ENCODE results near the gene VTN. TPM values are rescaled to one million over a fixed set of nuclear protein-coding genes. Genes with fewer than 3 reads are reported as not detected.

VTN gene
- total RNA-seq, 3 donors from 2014 or later (not counting 1 experiment from before 2014, with no cell fraction given) = not detected

DNA sequence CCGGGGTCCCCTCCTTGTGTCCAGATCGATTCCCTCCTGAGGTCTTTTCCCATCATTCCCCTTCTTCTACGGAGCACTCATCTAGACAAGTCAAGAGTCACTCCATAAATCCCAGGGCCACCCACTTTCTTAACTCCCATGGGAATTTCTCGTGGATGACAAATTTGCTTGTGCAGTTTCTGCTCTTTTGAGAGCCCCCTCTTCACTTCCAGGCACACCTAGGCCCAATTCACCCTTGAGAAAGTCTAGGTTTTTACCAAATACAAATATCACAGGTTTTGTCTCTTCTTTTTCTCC is 12.3 kb downstream of the VTN start:
- H3K4me3 ChIP-seq (ENCODE audit: low read length) = peak overlapping the region; percentile 61
- no peak for ATAC-seq
- DNase-seq = no peak
- peaks cover 45% of the 10 kb centered on the region for H3K36me3 ChIP-seq (ENCODE audit: control insufficient read depth, insufficient read depth, low read length)
- no peaks in the 10 kb centered on the region for H3K36me3 Mint-ChIP-seq
- H3K4me3 Mint-ChIP-seq = peak overlapping the region; percentile 97
- H3K9me3 Mint-ChIP-seq = no peaks in the 10 kb centered on the region
- peak overlapping the region; percentile 94 for H3K27ac Mint-ChIP-seq
- peak overlapping the region; percentile 78 for H3K27ac ChIP-seq (ENCODE audit: low read length)
- H3K4me1 Mint-ChIP-seq = peaks cover 24 to 26% of the 10 kb centered on the region in 2 donors
- H3K9me3 ChIP-seq (ENCODE audit: control insufficient read depth, insufficient read depth, low read length) = no peaks in the 10 kb centered on the region
- TF ChIP-seq, protein P1, sequence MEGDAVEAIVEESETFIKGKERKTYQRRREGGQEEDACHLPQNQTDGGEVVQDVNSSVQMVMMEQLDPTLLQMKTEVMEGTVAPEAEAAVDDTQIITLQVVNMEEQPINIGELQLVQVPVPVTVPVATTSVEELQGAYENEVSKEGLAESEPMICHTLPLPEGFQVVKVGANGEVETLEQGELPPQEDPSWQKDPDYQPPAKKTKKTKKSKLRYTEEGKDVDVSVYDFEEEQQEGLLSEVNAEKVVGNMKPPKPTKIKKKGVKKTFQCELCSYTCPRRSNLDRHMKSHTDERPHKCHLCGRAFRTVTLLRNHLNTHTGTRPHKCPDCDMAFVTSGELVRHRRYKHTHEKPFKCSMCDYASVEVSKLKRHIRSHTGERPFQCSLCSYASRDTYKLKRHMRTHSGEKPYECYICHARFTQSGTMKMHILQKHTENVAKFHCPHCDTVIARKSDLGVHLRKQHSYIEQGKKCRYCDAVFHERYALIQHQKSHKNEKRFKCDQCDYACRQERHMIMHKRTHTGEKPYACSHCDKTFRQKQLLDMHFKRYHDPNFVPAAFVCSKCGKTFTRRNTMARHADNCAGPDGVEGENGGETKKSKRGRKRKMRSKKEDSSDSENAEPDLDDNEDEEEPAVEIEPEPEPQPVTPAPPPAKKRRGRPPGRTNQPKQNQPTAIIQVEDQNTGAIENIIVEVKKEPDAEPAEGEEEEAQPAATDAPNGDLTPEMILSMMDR (IDR thresholded peaks at IDR 0.05) = no peak
- H3K4me1 ChIP-seq (ENCODE audit: control insufficient read depth, insufficient read depth, low read length) = peaks cover 15% of the 10 kb centered on the region
- H3K27me3 Mint-ChIP-seq (ENCODE audit: low read depth in 2 of 2) = no peaks in the 10 kb centered on the region
- no peaks in the 10 kb centered on the region for H3K27me3 ChIP-seq (ENCODE audit: control insufficient read depth, insufficient read depth, low read length)
- intact Hi-C loops (cut with micrococcal nuclease) = loop anchor here (1.0 kb wide), 2 partner anchors 23 to 39 kb away; partner anchors contain the start of genes IFT20, TMEM97 and TNFAIP1
- 8% methylated on average over 4 of the region's 4 CpGs for WGBS (ENCODE audit: insufficient coverage)

DNA sequence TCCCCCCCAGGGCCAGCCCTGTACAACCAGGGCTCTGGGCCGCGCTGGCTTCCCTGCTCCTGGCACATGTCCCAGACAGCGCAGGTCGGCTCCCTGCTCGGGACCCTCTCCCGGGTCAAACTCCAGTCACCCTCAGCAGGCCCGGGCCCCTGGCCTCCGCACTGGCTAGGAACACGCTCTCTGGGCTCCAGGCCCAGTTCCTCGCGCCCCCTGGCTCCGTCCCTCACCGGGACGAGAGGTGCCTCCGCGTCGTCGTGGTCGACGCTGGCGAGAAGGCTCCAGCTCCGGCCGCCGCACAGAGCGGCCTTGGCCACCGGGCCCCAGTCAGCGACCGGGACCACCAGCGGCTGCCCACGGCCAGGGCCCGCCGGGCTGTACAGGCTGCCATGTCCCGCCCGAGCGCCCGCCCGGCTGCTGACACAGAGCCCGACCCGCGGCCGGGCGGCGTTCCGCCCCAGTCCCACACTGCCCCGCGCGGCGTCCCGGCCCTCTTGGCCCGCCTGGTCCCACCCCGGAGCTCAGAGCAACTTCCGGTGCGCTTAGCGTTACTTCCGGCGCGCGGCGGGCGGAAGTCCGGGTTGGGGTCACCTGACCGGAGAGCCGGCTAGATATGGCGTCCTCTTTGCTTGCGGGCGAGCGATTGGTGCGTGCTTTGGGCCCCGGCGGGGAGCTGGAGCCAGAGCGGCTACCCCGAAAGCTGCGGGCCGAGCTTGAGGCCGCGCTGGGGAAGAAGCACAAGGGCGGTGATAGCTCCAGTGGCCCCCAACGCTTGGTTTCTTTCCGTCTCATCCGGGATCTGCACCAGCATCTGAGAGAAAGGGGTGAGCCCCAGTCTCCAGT is 12.8 kb downstream of the VTN start, which contains the start of gene POLDIP2:
POLDIP2 (minus strand) TSS at position 467 of the 840 bp plus-strand sequence; CDS start at position 388, 79 bp downstream.
- peak within 1 kb of the TSS; percentile 97 for H3K4me3 Mint-ChIP-seq
- peak within 1 kb of the TSS; percentile 94 for H3K27ac Mint-ChIP-seq
- H3K4me3 ChIP-seq (ENCODE audit: low read length) = peak within 1 kb of the TSS; percentile 76
- H3K27me3 Mint-ChIP-seq (ENCODE audit: low read depth in 2 of 2) = no peaks in the 10 kb centered on the region
- peak; percentile 98 to 100 (median 98) for ATAC-seq
- H3K27ac ChIP-seq (ENCODE audit: low read length) = peak within 1 kb of the TSS; percentile 78
- H3K9me3 ChIP-seq (ENCODE audit: control insufficient read depth, insufficient read depth, low read length) = no peaks in the 10 kb centered on the region
- peaks cover 15% of the 10 kb centered on the region for H3K4me1 ChIP-seq (ENCODE audit: control insufficient read depth, insufficient read depth, low read length)
- no peaks in the 10 kb centered on the region for H3K36me3 Mint-ChIP-seq
- peak; percentile 95 to 97 for DNase-seq
- peaks cover 24 to 26% of the 10 kb centered on the region in 2 donors for H3K4me1 Mint-ChIP-seq
- H3K9me3 Mint-ChIP-seq = no peaks in the 10 kb centered on the region
- under 1% methylated on average over 80 of the region's 80 CpGs for WGBS (ENCODE audit: insufficient coverage)
- TF ChIP-seq, protein P1 (IDR thresholded peaks at IDR 0.05) = no peak
- intact Hi-C loops (cut with micrococcal nuclease) = loop anchor here (1.0 kb wide), 2 partner anchors 22 to 38 kb away; partner anchors contain the start of genes IFT20, TMEM97 and TNFAIP1
- peaks cover 46% of the 10 kb centered on the region for H3K36me3 ChIP-seq (ENCODE audit: control insufficient read depth, insufficient read depth, low read length)
- no peaks in the 10 kb centered on the region for H3K27me3 ChIP-seq (ENCODE audit: control insufficient read depth, insufficient read depth, low read length)

DNA sequence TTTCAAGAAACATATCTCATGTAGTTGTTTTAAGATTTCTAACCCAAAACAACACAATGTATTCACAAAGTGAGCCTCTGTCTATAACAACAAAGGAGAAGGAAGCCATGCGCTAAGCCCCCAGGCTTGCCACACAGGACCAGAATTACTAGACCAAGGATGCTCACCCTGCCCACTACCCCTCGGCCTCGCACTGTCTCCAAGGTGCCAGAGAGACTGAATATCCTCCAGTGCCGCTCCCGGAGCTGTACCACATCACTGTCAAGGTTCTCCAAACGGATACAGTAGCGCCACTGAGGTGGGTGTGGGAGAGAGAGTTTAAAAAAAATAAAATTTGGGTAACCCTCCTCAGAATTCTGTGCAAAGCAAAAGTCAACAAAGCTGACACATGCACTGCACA is 19.8 kb downstream of the VTN start:
- H3K27ac Mint-ChIP-seq = no peak overlapping the region
- no peaks in the 10 kb centered on the region for H3K36me3 Mint-ChIP-seq
- Histone ChIP-seq H3K27me3 (ENCODE audit: control insufficient read depth, insufficient read depth, low read length) (no peaks in the 10 kb centered on the region), H3K4me1 (ENCODE audit: control insufficient read depth, insufficient read depth, low read length) (no peaks in the 10 kb centered on the region), H3K4me3 (ENCODE audit: low read length) (no peak overlapping the region), H3K27ac (ENCODE audit: low read length) (no peak overlapping the region), H3K36me3 (ENCODE audit: control insufficient read depth, insufficient read depth, low read length) (peaks cover 80% of the 10 kb centered on the region), H3K9me3 (ENCODE audit: control insufficient read depth, insufficient read depth, low read length) (no peaks in the 10 kb centered on the region)
- H3K27me3 Mint-ChIP-seq (ENCODE audit: low read depth in 2 of 2) = no peaks in the 10 kb centered on the region
- no peak for DNase-seq
- WGBS (ENCODE audit: insufficient coverage) = 100% methylated on average over 7 of the region's 7 CpGs
- H3K4me3 Mint-ChIP-seq = no peak overlapping the region
- H3K9me3 Mint-ChIP-seq = no peaks in the 10 kb centered on the region
- intact Hi-C loops (cut with micrococcal nuclease) = no loop called here
- no peak for ATAC-seq
- H3K4me1 Mint-ChIP-seq = no peaks in the 10 kb centered on the region
- TF ChIP-seq, protein P1 (IDR thresholded peaks at IDR 0.05) = no peak

Measured in natural killer cell (primary cell).